Body of pancreas (tissue), 4 donors: ENCODE data around the gene DYNLT4. TPM values are rescaled to one million over a fixed set of nuclear protein-coding genes. Genes with fewer than 3 reads are reported as not detected.
A peak's percentile ranks its signal among the peaks of the same experiment; 100 is the strongest.
"Not testable (repeated sequence)": the region's sequence is repeated elsewhere in the genome, so short reads cannot be mapped to it uniquely, and the experiment has no call there.

Experiments used
- ATAC-seq: fragments of 150-250 bp; one replicate; pipeline ENCODE4 v1.9.1; 2016
- DNase-seq, 4 donors: peaks; one replicate each; pipeline ENCODE4 v3.0.0-alpha.2; 2019
- H3K27ac ChIP-seq, 4 donors: fragments of 200-600 bp; sonication (generic); 1 replicate in 3 of 4; 2 replicates in 1 of 4; pipeline versions ENCODE4 v1.5.1 to v1.6.1; 2016 to 2019; ENCODE audit warnings: mild to moderate bottlenecking in 1 of 4, mixed read lengths in 1 of 4, moderate library complexity in 1 of 4
- H3K27me3 ChIP-seq, 2 donors: fragments of 200-600 bp; sonication (generic); one replicate each; pipeline ENCODE4 v1.6.0; 2016; ENCODE audit warnings: mild to moderate bottlenecking in 1 of 2
- H3K36me3 ChIP-seq, 2 donors: fragments of 200-600 bp; sonication (generic); replicated peaks in 1 of 2; 2 replicates each; pipeline ENCODE4 v1.5.1; 2016; ENCODE audit warnings: low read depth in 2 of 2; ENCODE audit not compliant: insufficient read depth in 1 of 2
- H3K4me1 ChIP-seq: fragments of 200-600 bp; sonication (generic); one replicate; pipeline ENCODE4 v1.6.0; 2016
- H3K4me3 ChIP-seq, 2 donors: fragments of 200-600 bp; sonication (generic); 1 replicate in 1 of 2; 2 replicates in 1 of 2; pipeline ENCODE4 v1.5.1; 2016 to 2019
- H3K9me3 ChIP-seq, 3 donors: fragments of 200-600 bp; sonication (generic); 1 replicate in 2 of 3; 2 replicates in 1 of 3; pipeline ENCODE4 v1.5.1; 2016
- POLR2A ChIP-seq, 3 donors: fragments of 450-650 bp; IDR thresholded peaks; one replicate each; pipeline ENCODE4 v1.6.1; 2016; ENCODE audit warnings: antibody characterized with exemption in 3 of 3, mild to moderate bottlenecking in 2 of 3
- WGBS, 2 donors: methylation state at CpG; one replicate each; pipeline ENCODE4 v1.1.5; 2017; 5-methylcytosine and 5-hydroxymethylcytosine counted together
- intact Hi-C: fragments of 100-400 bp; cut with DNase I; formaldehyde crosslinking; loops from one replicate; pipeline ENCODE4 v1.15.1; 2023
- total RNA-seq, 2 donors: library from RNA; depleted of rRNA; stranded (reverse); fragments of >200 nt; gene quantifications; one replicate each; pipeline ENCODE4 v1.1.0, GENCODE V29; 2016
- TF ChIP-seq, protein P1 (sequence below), 7 experiments: fragments of 450-650 bp in 4 of 7; fragments of 200-600 bp in 3 of 7; sonication (generic) in 3 of 7; IDR thresholded peaks; one replicate each; pipeline ENCODE4 v1.5.1; 2016 to 2019; ENCODE audit warnings: antibody characterized with exemption in 7 of 7

The DYNLT4 gene
- total RNA-seq, 2 donors from 2014 or later, result 2.9 TPM; not detected in 1

DNA sequence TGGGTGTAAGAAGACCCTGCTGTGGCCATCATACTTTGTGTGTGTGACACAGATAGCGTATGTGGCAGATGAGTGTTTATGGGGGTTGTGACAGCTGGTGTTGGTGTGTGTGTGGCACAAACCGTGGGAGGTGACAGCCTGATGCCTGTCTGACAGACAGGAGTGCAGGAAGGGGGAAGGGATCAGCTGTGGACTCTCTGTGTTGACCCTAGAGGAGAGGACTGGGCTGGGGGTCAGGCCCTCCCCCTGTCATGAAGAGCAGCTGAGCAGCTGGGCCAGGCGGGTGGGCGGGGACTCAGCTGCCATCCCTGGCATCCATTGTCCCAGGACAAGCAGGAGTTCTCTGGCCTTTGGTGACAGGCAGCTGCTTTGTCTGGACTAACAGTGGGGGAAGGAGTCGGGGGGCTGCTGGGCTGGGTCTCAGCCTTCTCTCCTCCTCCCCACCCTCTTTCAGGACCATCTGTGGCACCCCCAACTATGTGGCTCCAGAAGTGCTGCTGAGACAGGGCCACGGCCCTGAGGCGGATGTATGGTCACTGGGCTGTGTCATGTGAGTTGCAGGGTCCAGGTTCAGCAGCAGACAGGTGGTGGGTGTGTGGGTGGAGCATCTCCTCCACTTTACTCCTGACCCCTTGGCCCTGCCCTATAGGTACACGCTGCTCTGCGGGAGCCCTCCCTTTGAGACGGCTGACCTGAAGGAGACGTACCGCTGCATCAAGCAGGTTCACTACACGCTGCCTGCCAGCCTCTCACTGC, 4.7 kb downstream of the DYNLT4 start:
- DNase-seq (no peak), ATAC-seq (no peak)
- H3K36me3 ChIP-seq, result no peaks in the 10 kb centered on the region
- no peak overlapping the region for H3K4me3 ChIP-seq
- no peak for TF ChIP-seq POLR2A (IDR thresholded peaks at IDR 0.05)
- TF ChIP-seq, protein P1, sequence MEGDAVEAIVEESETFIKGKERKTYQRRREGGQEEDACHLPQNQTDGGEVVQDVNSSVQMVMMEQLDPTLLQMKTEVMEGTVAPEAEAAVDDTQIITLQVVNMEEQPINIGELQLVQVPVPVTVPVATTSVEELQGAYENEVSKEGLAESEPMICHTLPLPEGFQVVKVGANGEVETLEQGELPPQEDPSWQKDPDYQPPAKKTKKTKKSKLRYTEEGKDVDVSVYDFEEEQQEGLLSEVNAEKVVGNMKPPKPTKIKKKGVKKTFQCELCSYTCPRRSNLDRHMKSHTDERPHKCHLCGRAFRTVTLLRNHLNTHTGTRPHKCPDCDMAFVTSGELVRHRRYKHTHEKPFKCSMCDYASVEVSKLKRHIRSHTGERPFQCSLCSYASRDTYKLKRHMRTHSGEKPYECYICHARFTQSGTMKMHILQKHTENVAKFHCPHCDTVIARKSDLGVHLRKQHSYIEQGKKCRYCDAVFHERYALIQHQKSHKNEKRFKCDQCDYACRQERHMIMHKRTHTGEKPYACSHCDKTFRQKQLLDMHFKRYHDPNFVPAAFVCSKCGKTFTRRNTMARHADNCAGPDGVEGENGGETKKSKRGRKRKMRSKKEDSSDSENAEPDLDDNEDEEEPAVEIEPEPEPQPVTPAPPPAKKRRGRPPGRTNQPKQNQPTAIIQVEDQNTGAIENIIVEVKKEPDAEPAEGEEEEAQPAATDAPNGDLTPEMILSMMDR (IDR thresholded peaks at IDR 0.05), result no peak
- peaks cover 60% of the 10 kb centered on the region for H3K4me1 ChIP-seq
- peak overlapping the region in 2 of 4 donors; percentile 3 to 19 for H3K27ac ChIP-seq
- no peaks in the 10 kb centered on the region for H3K27me3 ChIP-seq
- H3K9me3 ChIP-seq, result no peaks in the 10 kb centered on the region
- WGBS, 2 donors, result 87 to 89% methylated on average over 11 of the region's 13 CpGs
- intact Hi-C loops, result no loop called here

GRCh38 chr1:44801491-44802305, 5.5 kb downstream of the DYNLT4 start:
- DNase-seq, result peak in 1 of 4 donors; percentile 49
- 75 to 76% methylated on average over 12 to 13 of the region's 13 CpGs for WGBS, 2 donors
- ATAC-seq, result no peak
- H3K4me3 ChIP-seq, result no peak overlapping the region
- no peak for TF ChIP-seq POLR2A (IDR thresholded peaks at IDR 0.05)
- TF ChIP-seq, protein P1 (IDR thresholded peaks at IDR 0.05), result no peak
- H3K27ac ChIP-seq, result peak overlapping the region in 1 of 4 donors; percentile 62
- H3K4me1 ChIP-seq, result peaks cover 52% of the 10 kb centered on the region
- intact Hi-C loops, result no loop called here
- H3K36me3 ChIP-seq, result no peaks in the 10 kb centered on the region
- H3K9me3 ChIP-seq, result no peaks in the 10 kb centered on the region
- no peaks in the 10 kb centered on the region for H3K27me3 ChIP-seq

GRCh38 chr1:44799770-44800584, 7.2 kb downstream of the DYNLT4 start, which contains the start of gene PLK3:
Gene PLK3, plus strand, starts transcription at chr1:44800377. Its CDS starts 87 bp downstream, at chr1:44800464.
- Histone ChIP-seq H3K4me3 (peak within 1 kb of the TSS; percentile 42 to 80), H3K36me3 (no peaks in the 10 kb centered on the region), H3K4me1 (peaks cover 38% of the 10 kb centered on the region), H3K27ac (peak within 1 kb of the TSS; percentile 85 to 99 (median 97)), H3K9me3 (no peaks in the 10 kb centered on the region), H3K27me3 (no peaks in the 10 kb centered on the region)
- TF ChIP-seq, protein P1 (IDR thresholded peaks at IDR 0.05), result peak; percentile 86 to 98 (median 96)
- peak; percentile 91 to 95 (median 95) for TF ChIP-seq POLR2A (IDR thresholded peaks at IDR 0.05)
- ATAC-seq (peak; percentile 95), DNase-seq (peak; percentile 98 to 99 (median 99))
- 0 to 1% methylated on average over 5 to 65 of the region's 79 CpGs for WGBS, 2 donors
- intact Hi-C loops, result no loop called here

DNA sequence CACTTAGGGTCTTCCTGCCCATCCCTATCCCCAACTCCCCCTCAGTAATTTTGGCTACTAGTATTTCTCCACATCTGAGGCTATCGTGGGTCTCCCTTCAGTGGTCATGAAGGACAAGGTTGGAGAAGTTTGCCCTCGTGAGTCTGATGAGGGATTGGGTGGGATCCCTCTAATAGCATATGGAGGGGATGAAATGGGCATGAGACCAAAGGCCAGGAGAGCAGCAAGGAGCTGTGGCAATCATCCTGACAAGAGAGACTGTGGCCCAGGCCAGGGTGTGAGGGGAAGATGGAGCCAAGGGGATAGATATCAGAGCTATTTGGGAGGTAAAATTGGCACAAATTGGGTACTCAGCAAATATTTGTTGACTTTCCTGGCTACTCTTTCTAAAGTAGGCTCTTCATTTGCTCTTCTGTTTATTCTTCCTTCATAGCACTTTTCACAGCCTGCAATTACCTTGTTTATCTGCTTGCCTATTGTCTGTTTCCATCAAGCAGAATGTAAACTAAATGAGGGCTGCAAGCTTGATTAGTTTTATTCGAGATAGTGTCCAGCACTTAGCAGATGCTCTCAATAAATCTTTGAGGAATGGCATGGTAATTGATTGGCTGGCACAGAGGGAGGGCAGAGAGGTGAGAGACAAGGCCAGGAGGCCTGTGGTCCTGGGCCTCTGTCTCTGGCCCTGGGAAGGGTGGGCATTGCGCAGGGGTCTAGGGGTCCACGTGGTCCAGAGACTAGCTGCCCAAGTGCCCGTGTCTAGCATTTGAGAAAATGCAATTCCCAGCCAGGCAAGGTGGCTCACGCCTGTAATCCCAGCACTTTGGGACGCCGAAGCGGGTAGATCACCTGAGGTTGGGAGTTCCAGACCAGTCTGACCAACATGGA, 8.4 kb downstream of the DYNLT4 start:
- Histone ChIP-seq H3K36me3 (no peaks in the 10 kb centered on the region), H3K27me3 (no peaks in the 10 kb centered on the region), H3K4me3 (no peak overlapping the region), H3K27ac (peak overlapping the region in 3 of 4 donors; percentile 85 to 99 (median 98)), H3K4me1 (peaks cover 38% of the 10 kb centered on the region), H3K9me3 (no peaks in the 10 kb centered on the region)
- ATAC-seq (no peak), DNase-seq (no peak)
- 79 to 81% methylated on average over 10 of the region's 10 CpGs for WGBS, 2 donors
- TF ChIP-seq POLR2A (IDR thresholded peaks at IDR 0.05), result no peak
- TF ChIP-seq, protein P1 (IDR thresholded peaks at IDR 0.05), result no peak
- intact Hi-C loops, result no loop called here

DNA sequence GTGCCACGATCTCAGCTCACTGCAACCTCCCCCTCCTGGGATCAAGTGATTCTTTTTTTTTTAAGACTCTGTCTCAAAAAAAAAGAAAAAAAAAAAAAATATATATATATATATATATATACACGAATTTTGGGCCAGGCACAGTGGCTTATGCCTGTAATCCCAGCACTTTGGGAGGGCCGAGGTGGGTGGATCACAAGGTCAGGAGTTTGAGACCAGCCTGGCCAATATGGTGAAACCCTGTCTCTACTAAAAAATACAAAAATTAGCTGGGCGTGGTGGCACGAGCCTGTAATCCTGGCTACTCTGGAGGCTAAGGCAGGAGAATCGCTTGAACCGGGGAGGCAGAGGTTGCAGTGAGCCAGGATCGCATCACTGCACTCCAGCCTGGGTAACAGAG, 9.3 kb downstream of the DYNLT4 start:
- H3K27me3 ChIP-seq, ATAC-seq, DNase-seq, H3K36me3 ChIP-seq, H3K4me3 ChIP-seq, H3K9me3 ChIP-seq, H3K27ac ChIP-seq, intact Hi-C loops: not testable (repeated sequence)
- WGBS, 2 donors, result 78 to 79% methylated on average over 7 to 8 of the region's 8 CpGs
- H3K4me1 ChIP-seq, result peaks cover 35% of the 10 kb centered on the region
